ENCODE data around the gene FNTB.
A peak's percentile ranks its signal among the peaks of the same experiment; 100 is the strongest.

FNTB gene

GRCh38 chr14:65045709-65046108, 59.0 kb downstream of the FNTB start:
- FAIRE-seq, result no peak
- TF ChIP-seq POLR2A (IDR thresholded peaks at IDR 0.05; ENCODE audit: low read depth, low read length), result no peak
- no peak for DNase-seq (ENCODE audit: insufficient read length, low spot score)

GRCh38 chr14:65052832-65053231, 66.1 kb downstream of the FNTB start:
- DNase-seq (ENCODE audit: insufficient read length, low spot score), result no peak
- FAIRE-seq, result no peak

GRCh38 chr14:65053466-65053865, 66.8 kb downstream of the FNTB start:
- FAIRE-seq (no peak), DNase-seq (ENCODE audit: insufficient read length, low spot score) (no peak)
- TF ChIP-seq POLR2A (IDR thresholded peaks at IDR 0.05; ENCODE audit: low read depth, low read length), result no peak

More at GRCh38 chr14:65052832-65053231, 66.1 kb downstream of the FNTB start:
- no peak for TF ChIP-seq POLR2A (IDR thresholded peaks at IDR 0.05; ENCODE audit: low read depth, low read length)

- FAIRE-seq, result no peak
- no peak for TF ChIP-seq POLR2A (IDR thresholded peaks at IDR 0.05; ENCODE audit: low read depth, low read length)
- DNase-seq (ENCODE audit: insufficient read length, low spot score), result no peak
Measured at GRCh38 chr14:65054471-65055085, 67.9 kb downstream of the FNTB start.

GRCh38 chr14:65057695-65058094, 71.0 kb downstream of the FNTB start:
- FAIRE-seq (no peak), DNase-seq (ENCODE audit: insufficient read length, low spot score) (no peak)
- no peak for TF ChIP-seq POLR2A (IDR thresholded peaks at IDR 0.05; ENCODE audit: low read depth, low read length)

GRCh38 chr14:65062096-65063075, 75.7 kb downstream of the FNTB start:
- no peak for TF ChIP-seq POLR2A (IDR thresholded peaks at IDR 0.05; ENCODE audit: low read depth, low read length)
- DNase-seq (ENCODE audit: insufficient read length, low spot score) (peak; percentile 30), FAIRE-seq (peak; percentile 86)

- no peak for TF ChIP-seq POLR2A (IDR thresholded peaks at IDR 0.05; ENCODE audit: low read depth, low read length)
- no peak for FAIRE-seq
- no peak for DNase-seq (ENCODE audit: insufficient read length, low spot score)
Measured at GRCh38 chr14:65065719-65066118, 79.0 kb downstream of the FNTB start.

GRCh38 chr14:65069874-65070413, 83.2 kb downstream of the FNTB start:
- FAIRE-seq (no peak), DNase-seq (ENCODE audit: insufficient read length, low spot score) (no peak)
- no peak for TF ChIP-seq POLR2A (IDR thresholded peaks at IDR 0.05; ENCODE audit: low read depth, low read length)

GRCh38 chr14:65070471-65070976, 83.8 kb downstream of the FNTB start:
- TF ChIP-seq POLR2A (IDR thresholded peaks at IDR 0.05; ENCODE audit: low read depth, low read length), result no peak
- FAIRE-seq, result no peak
- no peak for DNase-seq (ENCODE audit: insufficient read length, low spot score)

- TF ChIP-seq POLR2A (IDR thresholded peaks at IDR 0.05; ENCODE audit: low read depth, low read length), result no peak
- FAIRE-seq (no peak), DNase-seq (ENCODE audit: insufficient read length, low spot score) (no peak)
Measured at GRCh38 chr14:65071544-65071943, 84.8 kb downstream of the FNTB start.

GRCh38 chr14:65072256-65072655, 85.6 kb downstream of the FNTB start:
- DNase-seq (ENCODE audit: insufficient read length, low spot score), result no peak
- FAIRE-seq, result no peak
- no peak for TF ChIP-seq POLR2A (IDR thresholded peaks at IDR 0.05; ENCODE audit: low read depth, low read length)

GRCh38 chr14:65072937-65073336, 86.2 kb downstream of the FNTB start:
- FAIRE-seq, result no peak
- no peak for DNase-seq (ENCODE audit: insufficient read length, low spot score)
- no peak for TF ChIP-seq POLR2A (IDR thresholded peaks at IDR 0.05; ENCODE audit: low read depth, low read length)

GRCh38 chr14:65073605-65074201, 87.0 kb downstream of the FNTB start:
- TF ChIP-seq POLR2A (IDR thresholded peaks at IDR 0.05; ENCODE audit: low read depth, low read length), result no peak
- DNase-seq (ENCODE audit: insufficient read length, low spot score) (no peak), FAIRE-seq (no peak)

Data from H54 (cell line).